Esophagus muscularis mucosa (tissue), 4 donors: ENCODE results near the gene SAMD14. TPM values are rescaled to one million over a fixed set of nuclear protein-coding genes. Genes with fewer than 3 reads are reported as not detected.

Source experiments
- DNase-seq: peaks from one replicate; pipeline ENCODE4 v3.0.0-alpha.2; 2017; ENCODE audit errors: extremely low spot score
- H3K27ac ChIP-seq, 4 donors: fragments of 200-600 bp; sonication (generic); replicated peaks in 1 of 4; 1 replicate in 3 of 4; 2 replicates in 1 of 4; pipeline ENCODE4 v1.5.1; 2016 to 2019; ENCODE audit warnings: mild to moderate bottlenecking in 1 of 4
- H3K27me3 ChIP-seq, 4 donors: fragments of 200-600 bp; sonication (generic); one replicate each; pipeline versions ENCODE4 v1.5.1 to v1.6.0; 2016 to 2019
- H3K36me3 ChIP-seq, 4 donors: fragments of 200-600 bp; sonication (generic); one replicate each; pipeline ENCODE4 v1.5.1; 2016 to 2019
- H3K4me1 ChIP-seq, 4 donors: fragments of 200-600 bp; sonication (generic); one replicate each; pipeline ENCODE4 v1.5.1; 2016 to 2019
- H3K4me3 ChIP-seq, 4 donors: fragments of 200-600 bp; sonication (generic); 1 replicate in 2 of 4; 2 replicates in 2 of 4; pipeline ENCODE4 v1.5.1; 2016 to 2019; ENCODE audit warnings: mild to moderate bottlenecking in 4 of 4, moderate library complexity in 1 of 4
- H3K9me3 ChIP-seq, 4 donors: fragments of 200-600 bp; sonication (generic); 1 replicate in 3 of 4; 2 replicates in 1 of 4; pipeline ENCODE4 v1.5.1; 2016 to 2019
- EP300 ChIP-seq: sonication (generic); formaldehyde crosslinking; IDR thresholded peaks from one replicate; pipeline ENCODE4 v1.6.1; 2017; ENCODE audit warnings: antibody characterized with exemption
- POLR2A ChIP-seq: fragments of 450-650 bp; IDR thresholded peaks from one replicate; pipeline ENCODE4 v1.6.1; 2017; ENCODE audit warnings: antibody characterized with exemption, moderate library complexity, mild to moderate bottlenecking, low read depth
- POLR2AphosphoS5 ChIP-seq, 2 donors: sonication (generic); formaldehyde crosslinking; IDR thresholded peaks; one replicate each; pipeline ENCODE4 v1.6.1; 2017; ENCODE audit warnings: antibody characterized with exemption in 2 of 2
- WGBS: methylation state at CpG from one replicate; pipeline ENCODE4 v1.1.5; 2018; 5-methylcytosine and 5-hydroxymethylcytosine counted together
- intact Hi-C: fragments of 100-400 bp; cut with DNase I; formaldehyde crosslinking; loops from one replicate; pipeline ENCODE4 v1.15.1; 2023
- total RNA-seq, 4 donors: library from RNA; depleted of rRNA; stranded (reverse); fragments of >200 nt; gene quantifications; one replicate each; pipeline versions ENCODE4 v1.1.0 to v1.2.1, GENCODE V29; 2016
- TF ChIP-seq, protein P1 (sequence below), 3 experiments: fragments of 200-600 bp in 2 of 3; fragments of 450-650 bp in 1 of 3; sonication (generic) in 2 of 3; IDR thresholded peaks; one replicate each; pipeline ENCODE4 v1.5.1; 2017 to 2019; ENCODE audit warnings: antibody characterized with exemption in 3 of 3, mild to moderate bottlenecking in 2 of 3, moderate library complexity in 1 of 3

Gene SAMD14
- total RNA-seq, 4 donors from 2014 or later: 0.98 to 1.8 (median 1.5) TPM

GRCh38 chr17:50072130-50072529, 57.8 kb downstream of the SAMD14 start:
- intact Hi-C loops: no loop called here
- Histone ChIP-seq H3K4me1 (peaks cover 0 to 3% (median 0%) of the 10 kb centered on the region in 4 donors), H3K27ac (no peak overlapping the region), H3K27me3 (no peaks in the 10 kb centered on the region), H3K4me3 (no peak overlapping the region), H3K9me3 (no peaks in the 10 kb centered on the region), H3K36me3 (peaks cover 39 to 95% (median 82%) of the 10 kb centered on the region in 4 donors)
- 93% methylated on average over 3 of the region's 3 CpGs for WGBS
- TF ChIP-seq POLR2A (no peak), POLR2AphosphoS5 (IDR thresholded peaks at IDR 0.05) (no peak), EP300 (no peak)
- TF ChIP-seq, protein P1, sequence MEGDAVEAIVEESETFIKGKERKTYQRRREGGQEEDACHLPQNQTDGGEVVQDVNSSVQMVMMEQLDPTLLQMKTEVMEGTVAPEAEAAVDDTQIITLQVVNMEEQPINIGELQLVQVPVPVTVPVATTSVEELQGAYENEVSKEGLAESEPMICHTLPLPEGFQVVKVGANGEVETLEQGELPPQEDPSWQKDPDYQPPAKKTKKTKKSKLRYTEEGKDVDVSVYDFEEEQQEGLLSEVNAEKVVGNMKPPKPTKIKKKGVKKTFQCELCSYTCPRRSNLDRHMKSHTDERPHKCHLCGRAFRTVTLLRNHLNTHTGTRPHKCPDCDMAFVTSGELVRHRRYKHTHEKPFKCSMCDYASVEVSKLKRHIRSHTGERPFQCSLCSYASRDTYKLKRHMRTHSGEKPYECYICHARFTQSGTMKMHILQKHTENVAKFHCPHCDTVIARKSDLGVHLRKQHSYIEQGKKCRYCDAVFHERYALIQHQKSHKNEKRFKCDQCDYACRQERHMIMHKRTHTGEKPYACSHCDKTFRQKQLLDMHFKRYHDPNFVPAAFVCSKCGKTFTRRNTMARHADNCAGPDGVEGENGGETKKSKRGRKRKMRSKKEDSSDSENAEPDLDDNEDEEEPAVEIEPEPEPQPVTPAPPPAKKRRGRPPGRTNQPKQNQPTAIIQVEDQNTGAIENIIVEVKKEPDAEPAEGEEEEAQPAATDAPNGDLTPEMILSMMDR (IDR thresholded peaks at IDR 0.05): no peak
- no peak for DNase-seq

- 91% methylated on average over 6 of the region's 6 CpGs for WGBS
- Histone ChIP-seq H3K9me3 (no peaks in the 10 kb centered on the region), H3K4me3 (no peak overlapping the region), H3K4me1 (peaks cover 0 to 7% (median 0%) of the 10 kb centered on the region in 4 donors), H3K27me3 (no peaks in the 10 kb centered on the region), H3K27ac (no peak overlapping the region), H3K36me3 (peaks cover 35 to 95% (median 78%) of the 10 kb centered on the region in 4 donors)
- TF ChIP-seq POLR2AphosphoS5 (IDR thresholded peaks at IDR 0.05) (no peak), EP300 (no peak), POLR2A (no peak)
- TF ChIP-seq, protein P1 (IDR thresholded peaks at IDR 0.05): no peak
- intact Hi-C loops: no loop called here
- DNase-seq: no peak
Observed at GRCh38 chr17:50071692-50072091, 58.3 kb downstream of the SAMD14 start.

DNA sequence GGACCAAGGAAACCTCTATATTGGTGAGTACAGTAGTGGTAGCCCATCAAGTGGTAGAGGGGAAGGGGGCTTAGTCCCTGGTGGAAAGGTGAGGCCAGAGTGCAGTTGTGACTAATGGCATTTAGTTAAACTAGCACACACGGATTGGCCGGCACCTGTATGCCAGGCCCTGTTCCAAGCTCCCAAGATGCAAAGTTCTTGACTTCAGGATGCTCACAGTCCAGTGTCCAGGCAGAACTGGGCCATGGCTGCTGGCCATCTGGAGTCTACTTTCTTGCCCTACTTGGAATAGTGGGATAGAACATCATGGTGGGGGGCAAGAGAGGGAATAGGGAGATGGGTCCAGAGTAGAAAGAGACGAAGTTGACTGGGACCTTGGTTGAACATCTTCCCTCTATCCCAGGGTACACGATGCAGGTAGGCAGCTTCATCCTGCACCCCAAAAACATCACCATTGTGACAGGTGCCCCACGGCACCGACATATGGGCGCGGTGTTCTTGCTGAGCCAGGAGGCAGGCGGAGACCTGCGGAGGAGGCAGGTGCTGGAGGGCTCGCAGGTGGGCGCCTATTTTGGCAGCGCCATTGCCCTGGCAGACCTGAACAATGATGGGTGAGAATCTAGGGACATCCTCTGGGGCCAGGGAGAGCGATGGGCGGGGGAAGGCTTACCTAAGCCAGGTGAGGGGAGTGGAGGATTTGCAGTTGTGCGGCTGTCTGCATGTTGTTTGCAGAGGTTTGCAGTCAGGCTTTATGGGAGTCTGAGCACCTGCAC, 58.9 kb downstream of the SAMD14 start:
- 94% methylated on average over 16 of the region's 16 CpGs for WGBS
- no peak overlapping the region for H3K27ac ChIP-seq
- H3K9me3 ChIP-seq: no peaks in the 10 kb centered on the region
- no peaks in the 10 kb centered on the region for H3K27me3 ChIP-seq
- peaks cover 29 to 90% (median 72%) of the 10 kb centered on the region in 4 donors for H3K36me3 ChIP-seq
- DNase-seq: no peak
- intact Hi-C loops: no loop called here
- peaks cover 0 to 8% (median 2%) of the 10 kb centered on the region in 4 donors for H3K4me1 ChIP-seq
- no peak overlapping the region for H3K4me3 ChIP-seq
- TF ChIP-seq POLR2A (no peak), POLR2AphosphoS5 (IDR thresholded peaks at IDR 0.05) (no peak), EP300 (no peak)
- TF ChIP-seq, protein P1 (IDR thresholded peaks at IDR 0.05): no peak

GRCh38 chr17:50067996-50068395, 62.0 kb downstream of the SAMD14 start:
- no peaks in the 10 kb centered on the region for H3K27me3 ChIP-seq
- intact Hi-C loops: no loop called here
- H3K4me1 ChIP-seq: peaks cover 28 to 35% (median 32%) of the 10 kb centered on the region in 4 donors
- WGBS: 95% methylated on average over 13 of the region's 13 CpGs
- no peaks in the 10 kb centered on the region for H3K9me3 ChIP-seq
- no peak for TF ChIP-seq POLR2AphosphoS5 (IDR thresholded peaks at IDR 0.05)
- TF ChIP-seq EP300: no peak
- TF ChIP-seq, protein P1 (IDR thresholded peaks at IDR 0.05): no peak
- no peak for TF ChIP-seq POLR2A
- H3K27ac ChIP-seq: no peak overlapping the region
- peaks cover 15 to 59% (median 43%) of the 10 kb centered on the region in 4 donors for H3K36me3 ChIP-seq
- no peak for DNase-seq
- no peak overlapping the region for H3K4me3 ChIP-seq
